HEK293 (cell line): Measurements from ENCODE around the gene HTT.

Source experiments
- CTCF ChIP-seq: fragments of 450-650 bp; formaldehyde crosslinking; IDR thresholded peaks from 2 replicates; pipeline ENCODE4 v1.5.1; 2016; ENCODE audit warnings: missing biosample characterization, missing genetic modification characterization
- ZNF157 ChIP-seq: fragments of 450-650 bp; formaldehyde crosslinking; IDR thresholded peaks from 2 replicates; pipeline ENCODE4 v1.5.1; 2016; ENCODE audit warnings: missing biosample characterization, missing genetic modification characterization

GRCh38 chr4:3280466-3280865 is 206.0 kb downstream of the HTT start:
- no peak for TF ChIP-seq CTCF (tag by site-specific recombination)
- TF ChIP-seq ZNF157 = no peak
